ENCODE measurements around the gene BMS1. TPM values are rescaled to one million over a fixed set of nuclear protein-coding genes. Genes with fewer than 3 reads are reported as not detected.

BMS1 gene
- total and polyA plus RNA-seq, 2 of the 13 experiments (the other 11 are each of a cell fraction or from before 2014, with no cell fraction given) = 3.9 to 25.2 TPM

- TF ChIP-seq ZNF18 (CRISPR knock-in tag; IDR thresholded peaks at IDR 0.05; ENCODE audit: insufficient replicate concordance) = no peak
- no peak for TF ChIP-seq ZSCAN5A (CRISPR knock-in tag; IDR thresholded peaks at IDR 0.05; ENCODE audit: borderline replicate concordance)
- TF ChIP-seq CREB3 (CRISPR knock-in tag; IDR thresholded peaks at IDR 0.05) = no peak
- no peak for TF ChIP-seq CHD2 (IDR thresholded peaks at IDR 0.05; ENCODE audit: low read depth, low read length)
- no peak for TF ChIP-seq TEAD2 (CRISPR knock-in tag; IDR thresholded peaks at IDR 0.05)
Observed at GRCh38 chr10:42768581-42769152, 13.9 kb upstream of the BMS1 start (continued).

- Histone ChIP-seq H3K9me3 (ENCODE audit: low read length) (no peaks in the 10 kb centered on the region), H3K4me2 (ENCODE audit: low read depth, low read length) (peak overlapping the region; percentile 66), H3K4me3 (replicated peaks in 1 of 3; ENCODE audit: insufficient read depth in 1 of 3, low read depth in 2 of 3, low read length in 3 of 3) (peak overlapping the region in 1 of 3 experiments; percentile 51; a peak in 1 of 6 replicates), H3K27ac (ENCODE audit: extremely low read length, insufficient read depth, low read length) (no peak overlapping the region), H3K79me2 (ENCODE audit: insufficient read depth, low read length) (no peaks in the 10 kb centered on the region), H3K27me3 (ENCODE audit: control insufficient read depth in 1 of 2, insufficient read depth in 2 of 2, low read length in 2 of 2) (peaks cover 0 to 6% of the 10 kb centered on the region in 2 experiments; a peak in 1 of 5 replicates), H2AFZ (ENCODE audit: low read length) (no peak overlapping the region), H3K4me1 (ENCODE audit: insufficient read depth, low read length) (peaks cover 12% of the 10 kb centered on the region), H4K20me1 (ENCODE audit: insufficient read depth, low read length) (no peaks in the 10 kb centered on the region), H3K9ac (ENCODE audit: insufficient read depth, low read depth, low read length) (no peak overlapping the region), H3K36me3 (replicated peaks in 1 of 2; ENCODE audit: control insufficient read depth in 1 of 2, insufficient read depth in 2 of 2, low read length in 2 of 2) (no peaks in the 10 kb centered on the region)
- POLR2A ChIA-PET = no interaction called here
- CTCF ChIA-PET (ENCODE audit: low intra/inter-chr PET ratio, low total read pairs) = no interaction called here
- DNase-seq (ENCODE audit: low spot score) (no peak), ATAC-seq (peak; percentile 31; the same call in 1 of the 3 replicates), FAIRE-seq (no peak)
- TF ChIP-seq PRMT3 (CRISPR knock-in tag; IDR thresholded peaks at IDR 0.05; ENCODE audit: borderline replicate concordance, low read depth) (no peak), ZNF598 (CRISPR knock-in tag; IDR thresholded peaks at IDR 0.05; ENCODE audit: borderline replicate concordance) (no peak)
- BruUV-seq (replicated peaks) = no TSS peak
- WGBS (ENCODE audit: low lambda C conversion rate) = 41% methylated on average over 9 of the region's 10 CpGs
- in situ Hi-C loops (cut with HindIII; ENCODE audit: extremely low pct_ligation_motif_present, low pct_unique_long_range_greater_than_20kb) = no loop called here
- intact Hi-C loops (cut with micrococcal nuclease; ENCODE audit: unreplicated experiment) = no loop called here
Observed at GRCh38 chr10:42769173-42769572, 13.4 kb upstream of the BMS1 start.
